KBM-7 (cell line): ENCODE results near the gene SNX19.

Source experiments
- DNase-seq: peaks from one replicate; pipeline ENCODE4 v3.0.0-alpha.2; 2015
- in situ Hi-C: fragments of 300-500 bp; cut with MboI; formaldehyde crosslinking; loops from 2 replicates; pipeline ENCODE4 v1.14.3; 2020; ENCODE audit warnings: low sequenced_read_pairs, low pct_unique_long_range_greater_than_20kb, mixed read lengths

The SNX19 gene

GRCh38 chr11:130876931-130877915 is 39.1 kb downstream of the SNX19 start:
- in situ Hi-C loops: no loop called here
- DNase-seq: no peak

GRCh38 chr11:130876100-130876499 is 40.2 kb downstream of the SNX19 start:
- no peak for DNase-seq
- in situ Hi-C loops: no loop called here

- in situ Hi-C loops: loop anchor here (25.0 kb wide), 2 partner anchors 438 to 663 kb away; partner anchors contain the start of genes ADAMTS15 and ADAMTS8
- DNase-seq: no peak
Observed at GRCh38 chr11:130874955-130875531, 41.2 kb downstream of the SNX19 start.

- no peak for DNase-seq
- in situ Hi-C loops: loop anchor here (25.0 kb wide), 2 partner anchors 437 to 662 kb away; partner anchors contain the start of genes ADAMTS15 and ADAMTS8
Observed at GRCh38 chr11:130874396-130874795, 41.9 kb downstream of the SNX19 start.

- in situ Hi-C loops: loop anchor here (25.0 kb wide), 2 partner anchors 436 to 661 kb away; partner anchors contain the start of genes ADAMTS15 and ADAMTS8
Observed at GRCh38 chr11:130873761-130874160, 42.5 kb downstream of the SNX19 start.

GRCh38 chr11:130872981-130873380 is 43.3 kb downstream of the SNX19 start:
- in situ Hi-C loops: loop anchor here (25.0 kb wide), 2 partner anchors 436 to 661 kb away; partner anchors contain the start of genes ADAMTS15 and ADAMTS8
- DNase-seq: no peak

More at GRCh38 chr11:130873761-130874160, 42.5 kb downstream of the SNX19 start:
- DNase-seq: no peak

- in situ Hi-C loops: loop anchor here (25.0 kb wide), 2 partner anchors 435 to 660 kb away; partner anchors contain the start of genes ADAMTS15 and ADAMTS8
- DNase-seq: no peak
Observed at GRCh38 chr11:130872513-130872912, 43.8 kb downstream of the SNX19 start.

GRCh38 chr11:130872102-130872501 is 44.2 kb downstream of the SNX19 start:
- in situ Hi-C loops: loop anchor here (25.0 kb wide), 2 partner anchors 435 to 660 kb away; partner anchors contain the start of genes ADAMTS15 and ADAMTS8
- no peak for DNase-seq

GRCh38 chr11:130871616-130872015 is 44.7 kb downstream of the SNX19 start:
- DNase-seq: no peak
- in situ Hi-C loops: loop anchor here (25.0 kb wide), 2 partner anchors 434 to 659 kb away; partner anchors contain the start of genes ADAMTS15 and ADAMTS8

GRCh38 chr11:130868721-130869390 is 47.4 kb downstream of the SNX19 start:
- no peak for DNase-seq
- in situ Hi-C loops: loop anchor here (25.0 kb wide), 2 partner anchors 432 to 657 kb away; partner anchors contain the start of genes ADAMTS15 and ADAMTS8

- no peak for DNase-seq
- in situ Hi-C loops: loop anchor here (25.0 kb wide), 2 partner anchors 431 to 656 kb away; partner anchors contain the start of genes ADAMTS15 and ADAMTS8
Observed at GRCh38 chr11:130868086-130868710, 48.1 kb downstream of the SNX19 start.

GRCh38 chr11:130866831-130867230 is 49.4 kb downstream of the SNX19 start:
- in situ Hi-C loops: loop anchor here (25.0 kb wide), 2 partner anchors 430 to 655 kb away; partner anchors contain the start of genes ADAMTS15 and ADAMTS8
- DNase-seq: no peak

- in situ Hi-C loops: loop anchor here (25.0 kb wide), 2 partner anchors 428 to 653 kb away; partner anchors contain the start of genes ADAMTS15 and ADAMTS8
- no peak for DNase-seq
Observed at GRCh38 chr11:130865774-130866114, 50.5 kb downstream of the SNX19 start.

GRCh38 chr11:130865091-130865773 is 51.0 kb downstream of the SNX19 start:
- DNase-seq: no peak
- in situ Hi-C loops: loop anchor here (25.0 kb wide), 2 partner anchors 428 to 653 kb away; partner anchors contain the start of genes ADAMTS15 and ADAMTS8

- in situ Hi-C loops: loop anchor here (25.0 kb wide), 2 partner anchors 425 to 650 kb away; partner anchors contain the start of genes ADAMTS15 and ADAMTS8
- DNase-seq: peak; percentile 81
Observed at GRCh38 chr11:130861902-130862860, 54.1 kb downstream of the SNX19 start.

- DNase-seq: no peak
- in situ Hi-C loops: loop anchor here (25.0 kb wide), 2 partner anchors 424 to 649 kb away; partner anchors contain the start of genes ADAMTS15 and ADAMTS8
Observed at GRCh38 chr11:130861283-130861682, 55.0 kb downstream of the SNX19 start.
